C4-2B (cell line): ENCODE results near the gene WDR27.
"Not testable (repeated sequence)": the region's sequence is repeated elsewhere in the genome, so short reads cannot be mapped to it uniquely, and the experiment has no call there.

Experiments used
- H3K27ac ChIP-seq: fragments of 450-650 bp; 2 replicates; pipeline ENCODE4 v1.5.1; 2017
- ZFX ChIP-seq: fragments of 450-650 bp; IDR thresholded peaks from 2 replicates; pipeline ENCODE4 v1.6.1; 2017
- TF ChIP-seq, protein P1 (sequence below): fragments of 450-650 bp; conservative IDR thresholded peaks from 2 replicates; pipeline ENCODE4 v1.5.1; 2017; ENCODE audit warnings: mild to moderate bottlenecking

WDR27 gene

DNA sequence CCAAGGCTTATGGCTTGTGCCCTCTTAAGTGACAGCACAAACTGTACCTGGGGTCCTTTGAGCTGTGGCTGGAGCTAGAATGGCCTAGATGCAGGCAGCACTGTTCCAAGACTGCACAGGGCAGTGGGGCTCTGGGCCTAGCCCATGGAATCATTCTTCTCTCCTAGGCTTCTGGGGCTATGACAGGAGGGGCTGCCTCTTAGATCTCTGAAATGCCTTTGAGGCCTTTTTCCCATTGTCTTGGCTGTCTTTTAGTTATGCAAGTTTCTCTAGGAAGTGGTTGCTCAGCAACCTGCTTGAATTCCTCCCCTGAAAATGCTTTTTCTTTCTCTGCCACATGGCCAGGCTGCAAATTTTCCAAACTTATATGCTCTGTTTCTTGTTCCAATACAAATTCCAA, 183.4 kb downstream of the WDR27 start:
- no peak for TF ChIP-seq ZFX
- TF ChIP-seq, protein P1, sequence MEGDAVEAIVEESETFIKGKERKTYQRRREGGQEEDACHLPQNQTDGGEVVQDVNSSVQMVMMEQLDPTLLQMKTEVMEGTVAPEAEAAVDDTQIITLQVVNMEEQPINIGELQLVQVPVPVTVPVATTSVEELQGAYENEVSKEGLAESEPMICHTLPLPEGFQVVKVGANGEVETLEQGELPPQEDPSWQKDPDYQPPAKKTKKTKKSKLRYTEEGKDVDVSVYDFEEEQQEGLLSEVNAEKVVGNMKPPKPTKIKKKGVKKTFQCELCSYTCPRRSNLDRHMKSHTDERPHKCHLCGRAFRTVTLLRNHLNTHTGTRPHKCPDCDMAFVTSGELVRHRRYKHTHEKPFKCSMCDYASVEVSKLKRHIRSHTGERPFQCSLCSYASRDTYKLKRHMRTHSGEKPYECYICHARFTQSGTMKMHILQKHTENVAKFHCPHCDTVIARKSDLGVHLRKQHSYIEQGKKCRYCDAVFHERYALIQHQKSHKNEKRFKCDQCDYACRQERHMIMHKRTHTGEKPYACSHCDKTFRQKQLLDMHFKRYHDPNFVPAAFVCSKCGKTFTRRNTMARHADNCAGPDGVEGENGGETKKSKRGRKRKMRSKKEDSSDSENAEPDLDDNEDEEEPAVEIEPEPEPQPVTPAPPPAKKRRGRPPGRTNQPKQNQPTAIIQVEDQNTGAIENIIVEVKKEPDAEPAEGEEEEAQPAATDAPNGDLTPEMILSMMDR: no peak
- H3K27ac ChIP-seq: no peak overlapping the region

DNA sequence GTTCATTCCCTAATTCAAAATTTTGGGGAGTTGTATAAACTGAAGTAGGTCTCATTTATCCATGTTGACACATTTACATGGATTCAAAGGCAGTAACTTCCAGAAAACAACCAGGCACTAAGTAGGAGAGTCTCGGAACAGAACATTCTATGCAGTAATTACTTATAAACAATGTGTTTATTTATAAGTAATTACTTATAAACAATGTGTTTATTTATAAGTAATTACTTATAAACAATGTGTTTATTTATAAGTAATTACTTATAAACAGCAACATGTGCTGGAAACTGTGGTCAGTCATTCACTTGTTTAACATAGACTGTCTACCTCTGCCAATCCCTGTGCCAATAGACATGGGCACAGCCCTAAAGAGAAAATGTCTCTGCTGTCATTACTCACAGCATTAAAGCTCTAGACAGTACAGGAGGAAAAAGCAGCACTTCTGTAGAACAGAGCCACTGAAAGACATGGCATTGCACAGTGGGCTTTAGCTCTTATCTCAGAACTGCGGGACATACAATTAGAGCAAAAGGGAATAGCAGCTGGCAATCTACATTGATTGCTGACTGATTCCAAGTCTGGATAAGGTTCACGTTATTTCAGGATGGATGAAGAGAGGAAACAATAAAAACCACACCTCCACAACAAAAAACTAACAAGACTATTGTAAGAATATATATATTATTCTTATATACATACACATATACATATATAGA, 188.2 kb downstream of the WDR27 start:
- TF ChIP-seq, protein P1: no peak
- no peak for TF ChIP-seq ZFX
- no peak overlapping the region for H3K27ac ChIP-seq

DNA sequence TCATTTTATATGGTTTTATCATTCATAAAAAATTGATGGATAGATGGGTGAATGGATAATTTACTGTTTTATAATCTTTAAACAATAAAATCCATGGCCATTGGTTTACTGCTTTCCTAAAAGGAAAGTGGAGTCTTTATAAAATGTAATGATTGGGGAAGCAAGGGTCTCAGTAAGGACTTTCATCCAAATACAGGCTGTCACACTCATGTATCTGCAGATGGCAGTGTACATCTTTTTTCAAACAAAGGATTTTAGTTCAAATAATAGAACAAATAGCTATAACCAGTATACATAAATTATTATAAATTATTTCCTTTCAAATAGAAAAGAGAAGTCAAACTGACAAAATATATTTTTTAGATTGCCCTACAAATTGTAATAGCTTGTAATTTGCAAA, 190.0 kb downstream of the WDR27 start:
- not testable (repeated sequence) for H3K27ac ChIP-seq

DNA sequence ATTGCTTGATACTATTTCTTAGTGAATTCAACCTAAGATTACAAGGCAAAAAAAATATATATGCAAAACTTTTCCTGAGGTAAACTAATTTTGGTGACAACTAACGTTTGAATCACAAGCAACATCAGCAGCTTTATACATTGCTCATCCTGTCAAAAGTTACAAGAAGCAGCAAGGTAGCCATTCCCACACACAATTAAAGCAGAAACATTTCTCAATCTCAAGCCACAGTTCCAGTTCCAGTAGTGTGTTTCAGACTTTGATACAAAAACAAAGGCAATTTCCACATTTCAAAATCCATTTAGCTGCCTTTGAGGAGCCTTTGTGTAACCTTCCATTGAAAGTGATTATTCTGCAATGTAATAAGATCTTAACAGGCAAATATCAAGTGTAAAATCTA, 191.0 kb downstream of the WDR27 start:
- TF ChIP-seq, protein P1: no peak
- no peak for TF ChIP-seq ZFX
- no peak overlapping the region for H3K27ac ChIP-seq

- H3K27ac ChIP-seq: no peak overlapping the region
- no peak for TF ChIP-seq ZFX
- TF ChIP-seq, protein P1: no peak
Measured at GRCh38 chr6:169508452-169508851, 193.4 kb downstream of the WDR27 start.

DNA sequence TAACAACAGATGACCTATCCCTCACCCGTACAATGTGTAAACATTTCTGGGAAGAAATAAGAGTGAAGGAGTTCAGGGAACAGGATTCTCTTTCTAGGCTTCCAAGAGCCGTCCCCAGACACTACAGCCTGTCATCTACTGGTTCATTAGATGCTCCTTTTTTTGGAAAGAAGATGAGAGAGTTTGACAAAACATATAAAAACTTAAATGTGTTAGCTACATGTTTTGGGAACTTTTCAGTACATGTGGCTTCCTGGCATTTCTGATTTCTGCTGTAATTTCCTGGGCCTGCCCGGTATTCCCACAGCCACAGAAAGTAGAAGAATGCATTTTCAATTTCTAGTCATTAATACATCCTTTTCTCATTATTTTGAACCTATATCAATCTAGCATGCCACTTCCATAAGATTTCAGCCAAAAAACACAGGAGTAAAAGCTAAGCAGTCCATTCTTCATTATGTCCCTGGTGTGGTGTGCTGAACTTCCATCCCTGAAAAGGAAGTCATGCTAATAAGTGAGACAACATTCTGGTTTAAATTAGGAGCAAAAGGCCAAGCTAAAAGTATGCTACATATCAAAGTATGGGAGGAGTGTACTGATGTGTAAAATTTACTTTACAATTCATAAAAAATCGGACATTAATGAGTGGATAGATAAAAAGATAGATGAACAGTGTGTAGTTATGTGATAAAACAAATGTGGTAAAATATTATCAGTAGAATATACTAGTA, 198.2 kb downstream of the WDR27 start:
- no peak for TF ChIP-seq ZFX
- TF ChIP-seq, protein P1: no peak
- no peak overlapping the region for H3K27ac ChIP-seq

GRCh38 chr6:169502445-169502844, 199.4 kb downstream of the WDR27 start:
- H3K27ac ChIP-seq: no peak overlapping the region
- no peak for TF ChIP-seq ZFX
- TF ChIP-seq, protein P1: no peak
